ENCODE data around the gene DYRK2. TPM values are rescaled to one million over a fixed set of nuclear protein-coding genes. Genes with fewer than 3 reads are reported as not detected.

Gene DYRK2
- polyA plus RNA-seq, 3 donors from 2014 or later, result 30.4 to 82.4 (median 45.1) TPM

DNA sequence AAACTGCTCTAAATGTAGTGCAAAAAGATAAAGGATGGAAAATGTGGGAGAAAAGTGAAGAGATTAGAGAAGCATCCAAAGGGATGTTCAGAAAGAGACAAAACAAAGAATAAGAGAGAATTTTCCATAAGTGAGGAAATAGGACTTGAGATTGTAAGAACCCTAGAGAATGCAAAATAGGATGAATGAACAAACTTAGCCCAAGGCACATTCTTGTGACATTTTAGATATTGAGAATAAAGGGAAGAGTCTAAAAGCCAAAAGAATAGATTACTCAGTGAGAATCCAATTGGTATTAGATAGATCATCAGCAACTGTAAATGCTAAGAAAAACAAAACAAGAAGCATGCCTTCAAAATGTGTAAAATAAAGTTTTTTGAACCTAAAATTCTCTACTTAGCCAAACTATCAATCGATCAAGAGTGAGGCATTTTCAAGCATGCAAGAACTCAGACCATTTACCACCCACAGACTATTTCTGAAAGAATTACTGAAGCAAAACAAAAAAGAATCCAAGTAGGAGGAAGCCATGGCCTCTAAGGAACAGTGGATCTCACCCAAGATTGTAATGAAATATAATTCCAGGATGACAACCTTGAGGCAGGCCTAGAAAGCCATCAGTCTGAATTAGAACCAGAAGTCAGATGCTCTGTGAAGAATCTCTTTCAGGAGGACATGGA lies 33.5 kb downstream of the DYRK2 start:
- Mint-ChIP-seq H3K27ac (no peak overlapping the region), H3K9me3 (no peaks in the 10 kb centered on the region), H3K36me3 (peaks cover 24 to 29% (median 25%) of the 10 kb centered on the region in 3 donors), H3K27me3 (ENCODE audit: low read depth in 3 of 3) (no peaks in the 10 kb centered on the region), H3K4me1 (peaks cover 13 to 14% of the 10 kb centered on the region in 2 donors), H3K4me3 (no peak overlapping the region)
- no peak for DNase-seq

DNA sequence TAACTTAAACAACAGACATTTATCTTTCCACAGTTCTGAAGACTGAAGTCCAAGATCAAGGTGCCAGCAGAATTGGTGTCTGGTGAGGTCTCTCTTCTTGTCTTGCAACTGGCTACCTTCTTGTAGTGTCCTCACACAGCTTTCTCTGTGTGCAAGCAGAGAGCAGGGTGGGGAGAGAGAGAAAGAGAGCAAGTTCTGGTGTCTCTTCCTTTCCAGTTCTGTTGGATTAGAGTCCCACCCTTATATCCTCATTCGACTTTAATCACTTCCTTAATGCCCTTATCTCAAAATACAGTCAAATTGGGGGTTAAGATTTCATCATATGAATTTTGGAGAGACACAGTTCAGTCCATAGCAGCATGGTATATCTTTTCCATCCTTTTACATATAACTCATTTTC lies 40.8 kb downstream of the DYRK2 start:
- DNase-seq, result no peak
- Mint-ChIP-seq H3K4me1 (no peaks in the 10 kb centered on the region), H3K27me3 (ENCODE audit: low read depth in 3 of 3) (peaks cover 0 to 2% (median 0%) of the 10 kb centered on the region in 3 donors), H3K9me3 (no peaks in the 10 kb centered on the region), H3K36me3 (peaks cover 8 to 30% (median 13%) of the 10 kb centered on the region in 3 donors), H3K4me3 (no peak overlapping the region), H3K27ac (no peak overlapping the region)

DNA sequence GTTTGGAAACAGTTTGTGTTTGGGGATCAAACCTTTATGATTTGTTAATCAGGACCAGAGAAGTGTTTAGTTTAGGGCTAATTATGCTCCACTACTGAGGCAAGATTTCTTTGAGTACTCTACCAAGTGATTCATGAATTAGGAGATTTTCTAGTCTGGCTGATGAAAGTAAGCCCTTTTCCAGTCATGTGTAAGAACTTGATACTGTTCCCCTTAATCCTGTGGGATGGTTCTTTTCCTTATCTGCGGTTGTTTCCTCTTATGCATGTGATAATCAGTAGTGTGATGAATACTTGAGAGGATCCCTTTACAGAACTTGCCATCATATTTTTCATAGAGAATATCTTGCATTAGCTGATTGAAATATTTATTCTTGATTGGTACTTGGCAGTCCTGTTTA lies 42.1 kb downstream of the DYRK2 start:
- H3K27me3 Mint-ChIP-seq (ENCODE audit: low read depth in 3 of 3), result peaks cover 0 to 2% (median 1%) of the 10 kb centered on the region in 3 donors
- H3K9me3 Mint-ChIP-seq, result no peaks in the 10 kb centered on the region
- no peak for DNase-seq
- peaks cover 0 to 2% of the 10 kb centered on the region in 2 donors for H3K4me1 Mint-ChIP-seq
- H3K4me3 Mint-ChIP-seq, result no peak overlapping the region
- H3K27ac Mint-ChIP-seq, result no peak overlapping the region
- H3K36me3 Mint-ChIP-seq, result peaks cover 11 to 30% (median 13%) of the 10 kb centered on the region in 3 donors

DNA sequence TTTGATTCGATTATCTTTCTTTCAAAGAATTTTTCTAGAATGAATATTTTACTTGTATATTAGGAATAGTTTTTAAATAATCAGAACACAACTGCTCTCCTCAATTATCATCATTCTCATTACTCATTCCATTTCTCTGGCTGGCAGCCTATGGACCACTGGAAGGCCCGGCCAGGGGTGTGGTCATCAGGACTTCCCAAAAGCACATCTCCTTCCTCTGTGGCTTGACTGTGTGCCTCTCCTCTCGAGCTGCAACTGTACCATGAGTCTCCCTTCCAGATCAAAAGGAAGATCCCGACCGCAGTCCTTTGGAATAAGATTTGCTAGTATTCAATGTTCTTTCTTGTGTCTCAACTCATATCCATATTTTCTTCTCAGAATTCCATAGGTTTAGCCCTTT lies 42.7 kb downstream of the DYRK2 start:
- no peak overlapping the region for H3K4me3 Mint-ChIP-seq
- peaks cover 11 to 30% (median 13%) of the 10 kb centered on the region in 3 donors for H3K36me3 Mint-ChIP-seq
- peaks cover 0 to 2% of the 10 kb centered on the region in 2 donors for H3K4me1 Mint-ChIP-seq
- H3K27ac Mint-ChIP-seq, result no peak overlapping the region
- H3K27me3 Mint-ChIP-seq (ENCODE audit: low read depth in 3 of 3), result peaks cover 0 to 2% (median 1%) of the 10 kb centered on the region in 3 donors
- no peak for DNase-seq
- H3K9me3 Mint-ChIP-seq, result no peaks in the 10 kb centered on the region

DNA sequence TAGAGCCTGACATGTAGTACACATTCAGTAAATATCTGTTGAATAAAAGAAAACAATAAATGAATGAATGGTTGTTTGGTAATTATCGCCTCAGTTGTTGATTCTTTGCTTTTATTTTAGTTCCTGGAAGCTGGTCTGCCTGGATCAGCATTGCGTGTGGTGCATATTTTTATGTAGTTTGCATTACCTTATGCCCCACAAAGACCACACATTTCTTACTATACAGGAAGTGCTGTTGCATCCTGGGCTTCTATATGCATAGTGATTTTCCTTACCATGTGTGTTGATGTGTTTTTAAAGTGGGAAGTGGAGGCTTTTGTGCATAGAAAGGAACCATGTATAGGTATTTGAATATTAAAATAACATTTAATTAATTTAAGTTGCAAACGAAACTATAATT lies 43.6 kb downstream of the DYRK2 start:
- peaks cover 0 to 2% (median 1%) of the 10 kb centered on the region in 3 donors for H3K27me3 Mint-ChIP-seq (ENCODE audit: low read depth in 3 of 3)
- peaks cover 11 to 30% (median 13%) of the 10 kb centered on the region in 3 donors for H3K36me3 Mint-ChIP-seq
- no peak for DNase-seq
- no peaks in the 10 kb centered on the region for H3K9me3 Mint-ChIP-seq
- H3K4me3 Mint-ChIP-seq, result no peak overlapping the region
- no peak overlapping the region for H3K27ac Mint-ChIP-seq
- H3K4me1 Mint-ChIP-seq, result peaks cover 3 to 4% of the 10 kb centered on the region in 2 donors

DNA sequence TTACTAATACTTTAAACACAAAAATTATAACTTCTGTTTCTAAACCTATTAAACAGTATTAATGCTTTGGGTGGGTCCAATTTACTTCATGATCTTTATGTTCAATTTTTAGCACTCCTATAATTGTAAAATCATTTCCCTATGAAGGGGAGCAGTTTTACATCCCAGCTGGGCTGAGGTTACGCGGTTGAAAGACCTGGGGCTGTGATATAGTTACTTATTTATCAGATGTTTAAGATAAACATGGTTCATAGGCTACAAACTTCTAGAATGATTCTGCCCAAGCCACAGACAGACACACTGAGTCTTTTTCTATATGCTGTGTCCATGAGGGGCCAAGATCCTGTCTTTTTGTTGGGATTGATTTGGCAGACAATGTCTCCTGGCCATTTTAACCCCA lies 44.4 kb downstream of the DYRK2 start:
- Mint-ChIP-seq H3K4me1 (peaks cover 11 to 12% of the 10 kb centered on the region in 2 donors), H3K27me3 (ENCODE audit: low read depth in 3 of 3) (peaks cover 0 to 2% (median 1%) of the 10 kb centered on the region in 3 donors), H3K9me3 (no peaks in the 10 kb centered on the region), H3K36me3 (peaks cover 5 to 22% (median 8%) of the 10 kb centered on the region in 3 donors), H3K27ac (no peak overlapping the region), H3K4me3 (no peak overlapping the region)
- no peak for DNase-seq

DNA sequence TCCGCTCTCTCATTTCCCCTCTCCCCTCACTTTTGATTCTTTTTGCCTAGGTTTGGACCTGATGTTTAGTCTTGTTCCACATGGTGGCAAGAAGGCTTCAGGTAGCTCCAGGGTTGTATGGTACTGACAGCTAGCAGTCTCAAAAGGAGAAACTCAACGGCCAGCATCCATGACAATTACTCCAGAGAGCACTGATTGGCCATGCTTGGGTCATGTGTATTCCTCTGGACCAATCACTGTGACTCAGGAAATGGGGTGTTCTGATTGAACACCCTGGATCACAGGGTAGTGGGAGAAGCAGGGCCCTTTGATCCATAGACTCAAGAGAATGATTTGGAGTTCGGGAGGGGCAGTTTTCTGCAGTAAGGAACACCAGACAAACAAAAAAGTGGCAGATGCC lies 45.3 kb downstream of the DYRK2 start:
- H3K9me3 Mint-ChIP-seq, result no peaks in the 10 kb centered on the region
- no peak overlapping the region for H3K27ac Mint-ChIP-seq
- H3K4me3 Mint-ChIP-seq, result no peak overlapping the region
- no peak for DNase-seq
- peaks cover 19 to 21% of the 10 kb centered on the region in 2 donors for H3K4me1 Mint-ChIP-seq
- peaks cover 5 to 18% (median 8%) of the 10 kb centered on the region in 3 donors for H3K36me3 Mint-ChIP-seq
- H3K27me3 Mint-ChIP-seq (ENCODE audit: low read depth in 3 of 3), result peaks cover 0 to 2% (median 1%) of the 10 kb centered on the region in 3 donors

DNA sequence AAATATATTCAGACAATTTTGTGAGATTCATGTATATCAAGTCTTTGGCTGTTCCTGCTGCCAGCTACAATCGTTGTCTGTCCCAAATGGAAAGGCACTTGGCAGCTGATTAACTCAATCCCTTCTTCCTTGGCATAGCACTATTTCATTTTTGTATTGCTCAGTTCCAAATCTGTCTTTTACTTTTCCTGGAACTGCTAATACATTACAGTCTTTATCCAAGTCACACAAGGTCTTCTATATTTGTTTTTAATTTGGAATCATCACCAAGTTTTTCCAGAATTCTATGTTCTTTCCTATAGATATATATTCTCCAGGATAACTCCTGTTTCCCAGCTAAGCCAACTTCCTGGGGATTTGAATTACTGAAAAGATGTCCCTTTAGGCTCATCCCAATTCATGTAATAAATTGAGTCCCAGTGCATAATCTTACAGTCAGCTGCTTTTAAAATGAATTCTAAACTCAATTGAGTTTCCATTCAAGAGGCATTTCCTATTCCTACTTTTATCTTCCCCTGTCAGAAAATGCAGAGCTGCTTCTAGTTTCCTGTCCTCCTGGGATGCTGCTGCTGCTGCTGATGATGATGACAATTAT lies 45.9 kb downstream of the DYRK2 start:
- H3K27ac Mint-ChIP-seq, result no peak overlapping the region
- H3K9me3 Mint-ChIP-seq, result no peaks in the 10 kb centered on the region
- peaks cover 4 to 13% (median 5%) of the 10 kb centered on the region in 3 donors for H3K36me3 Mint-ChIP-seq
- H3K4me3 Mint-ChIP-seq, result no peak overlapping the region
- peaks cover 0 to 2% (median 1%) of the 10 kb centered on the region in 3 donors for H3K27me3 Mint-ChIP-seq (ENCODE audit: low read depth in 3 of 3)
- no peak for DNase-seq
- peaks cover 24 to 26% of the 10 kb centered on the region in 2 donors for H3K4me1 Mint-ChIP-seq

DNA sequence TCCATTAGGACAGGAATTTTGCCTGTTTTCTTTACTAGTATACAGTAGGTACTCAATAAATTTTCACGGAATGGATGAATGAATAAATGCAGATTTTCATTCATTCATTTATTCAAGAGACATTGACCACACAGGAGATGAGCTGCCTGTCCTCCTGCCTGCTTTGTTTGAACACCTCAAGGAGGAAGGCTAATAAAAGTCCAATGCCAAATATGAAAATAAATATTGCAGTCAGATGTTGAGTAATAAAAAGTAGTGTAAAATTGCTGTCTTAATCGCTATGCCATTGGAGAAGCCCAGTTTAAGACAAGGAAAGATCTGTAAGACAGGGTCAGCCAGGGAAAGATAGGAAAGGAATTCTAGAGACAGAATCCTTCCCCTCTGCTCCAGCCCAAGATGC lies 47.4 kb downstream of the DYRK2 start:
- H3K36me3 Mint-ChIP-seq, result peaks cover 4 to 10% (median 5%) of the 10 kb centered on the region in 3 donors
- no peaks in the 10 kb centered on the region for H3K9me3 Mint-ChIP-seq
- H3K4me3 Mint-ChIP-seq, result no peak overlapping the region
- no peak overlapping the region for H3K27ac Mint-ChIP-seq
- no peak for DNase-seq
- H3K27me3 Mint-ChIP-seq (ENCODE audit: low read depth in 3 of 3), result peaks cover 0 to 2% (median 1%) of the 10 kb centered on the region in 3 donors
- peaks cover 31 to 34% of the 10 kb centered on the region in 2 donors for H3K4me1 Mint-ChIP-seq

DNA sequence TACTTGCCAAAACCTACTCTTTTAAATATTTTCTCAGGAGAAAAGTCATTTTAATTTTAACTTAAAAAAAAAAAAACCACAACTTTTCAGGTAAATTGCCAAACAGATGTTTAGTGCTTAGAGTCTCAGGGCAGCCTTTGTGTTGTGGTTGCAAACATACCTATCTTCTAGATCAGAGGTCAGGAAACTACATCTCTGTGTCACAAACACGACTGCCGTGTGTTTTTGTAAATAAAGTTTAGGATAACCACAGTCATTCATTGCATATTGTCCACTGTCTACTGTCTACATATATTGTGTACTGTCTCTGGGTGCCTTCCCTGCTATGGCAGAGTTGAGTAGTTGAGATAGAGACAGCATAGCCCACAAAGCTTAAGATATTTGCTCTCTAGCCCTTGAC lies 48.9 kb downstream of the DYRK2 start:
- peaks cover 31 to 34% of the 10 kb centered on the region in 2 donors for H3K4me1 Mint-ChIP-seq
- H3K36me3 Mint-ChIP-seq, result peaks cover 3 to 9% (median 4%) of the 10 kb centered on the region in 3 donors
- DNase-seq, result peak in 1 of 3 donors; percentile 10
- H3K27me3 Mint-ChIP-seq (ENCODE audit: low read depth in 3 of 3), result peaks cover 0 to 2% (median 1%) of the 10 kb centered on the region in 3 donors
- no peaks in the 10 kb centered on the region for H3K9me3 Mint-ChIP-seq
- peak overlapping the region in 1 of 6 donors; percentile 77 for H3K27ac Mint-ChIP-seq
- peak overlapping the region in 1 of 5 donors; percentile 84 for H3K4me3 Mint-ChIP-seq

DNA sequence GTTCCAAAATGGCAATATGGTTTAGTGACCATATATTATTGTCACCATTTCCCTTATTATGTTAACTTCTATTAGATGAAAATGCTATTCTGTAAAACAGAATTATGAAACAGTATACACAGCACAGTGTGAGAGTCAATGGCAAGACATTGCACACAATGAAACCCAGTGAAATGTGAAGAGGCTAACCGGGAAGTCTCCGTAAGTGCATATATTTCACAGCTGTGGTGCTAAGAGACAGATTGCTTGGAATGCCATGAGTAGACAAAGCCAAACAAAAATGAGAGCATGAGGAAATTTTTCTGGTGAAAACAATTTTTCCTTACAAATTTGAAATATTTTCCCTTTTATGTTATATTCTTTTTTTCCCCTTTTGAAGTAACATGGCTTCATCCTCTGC lies 49.4 kb downstream of the DYRK2 start:
- Mint-ChIP-seq H3K27me3 (ENCODE audit: low read depth in 3 of 3) (peaks cover 0 to 2% (median 1%) of the 10 kb centered on the region in 3 donors), H3K9me3 (no peaks in the 10 kb centered on the region), H3K36me3 (peaks cover 2 to 9% (median 4%) of the 10 kb centered on the region in 3 donors), H3K4me1 (peaks cover 31 to 34% of the 10 kb centered on the region in 2 donors), H3K4me3 (peak overlapping the region; percentile 7 to 88 (median 84)), H3K27ac (peak overlapping the region in 5 of 6 donors; percentile 45 to 88 (median 82))
- DNase-seq, result no peak

DNA sequence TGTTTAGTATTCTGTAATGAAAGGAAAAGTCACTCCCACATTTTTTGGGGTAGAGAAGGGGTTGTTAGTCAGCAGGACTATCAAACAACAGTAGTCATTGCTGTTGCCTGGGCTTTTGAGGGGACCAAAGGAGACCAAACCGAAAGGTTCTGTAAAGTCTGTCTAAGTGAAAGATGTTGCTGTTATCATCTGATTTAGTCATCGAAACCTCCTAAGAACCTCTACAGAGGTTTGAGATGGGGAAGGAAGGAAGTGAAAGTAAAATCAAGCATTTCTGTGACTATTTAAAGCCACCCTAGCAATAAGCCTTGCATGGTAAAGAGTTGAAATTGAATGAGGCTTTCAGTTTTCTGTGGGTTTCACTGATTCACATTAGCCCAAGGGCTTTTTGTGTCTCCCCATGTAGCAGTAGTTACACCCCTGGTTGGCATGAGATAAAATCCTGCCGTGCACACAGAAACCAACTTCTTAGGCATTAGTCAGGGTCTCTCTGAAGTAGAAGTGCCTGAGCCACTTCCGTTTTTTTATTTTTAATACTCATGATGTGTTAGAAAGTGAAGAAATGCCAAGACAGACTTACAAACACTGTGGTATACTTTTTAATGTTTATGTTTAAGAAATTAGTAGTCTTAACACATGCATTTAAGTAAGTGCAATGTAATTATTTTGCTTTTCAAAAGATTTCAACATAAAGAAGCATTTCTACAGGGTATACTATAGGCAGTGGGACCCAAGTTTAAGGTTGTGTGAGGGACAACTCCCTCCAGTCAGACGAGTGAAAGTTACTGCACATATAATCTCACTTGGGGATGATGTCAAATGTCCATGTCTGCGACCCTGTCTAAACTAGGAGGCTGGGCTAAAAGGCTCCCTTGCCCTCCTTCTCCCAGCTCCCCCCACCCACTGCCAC lies 50.4 kb downstream of the DYRK2 start:
- Mint-ChIP-seq H3K4me3 (peak overlapping the region; percentile 81 to 88 (median 84)), H3K36me3 (peaks cover 0 to 9% (median 4%) of the 10 kb centered on the region in 3 donors), H3K27ac (peak overlapping the region; percentile 81 to 88 (median 84)), H3K27me3 (ENCODE audit: low read depth in 3 of 3) (peaks cover 0 to 2% (median 1%) of the 10 kb centered on the region in 3 donors), H3K9me3 (no peaks in the 10 kb centered on the region), H3K4me1 (peaks cover 31 to 34% of the 10 kb centered on the region in 2 donors)
- peak; percentile 44 to 56 (median 49) for DNase-seq

DNA sequence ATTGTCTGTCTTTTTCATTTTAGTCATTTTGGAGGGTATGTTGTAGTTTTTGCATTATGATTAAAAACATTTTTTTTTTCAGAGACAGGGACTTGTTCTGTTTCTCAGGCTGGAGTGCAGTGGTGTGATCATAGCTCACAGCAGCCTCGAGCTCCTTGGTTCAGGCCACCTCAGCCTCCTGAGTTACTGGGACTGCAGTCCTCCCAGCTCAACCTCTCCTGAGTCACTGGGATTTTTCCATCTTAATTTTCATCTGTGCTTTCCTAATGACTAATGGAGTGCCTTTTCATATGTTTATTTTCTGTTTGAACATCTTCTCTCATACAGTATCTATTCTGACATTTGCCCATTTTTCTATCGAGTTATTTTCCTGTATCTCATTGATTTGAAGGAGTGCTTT lies 52.6 kb downstream of the DYRK2 start:
- peaks cover 2 to 8% (median 4%) of the 10 kb centered on the region in 3 donors for H3K36me3 Mint-ChIP-seq

More for the DNA sequence above, 52.6 kb downstream of the DYRK2 start:
- no peaks in the 10 kb centered on the region for H3K9me3 Mint-ChIP-seq
- H3K4me1 Mint-ChIP-seq, result peaks cover 29 to 34% of the 10 kb centered on the region in 2 donors
- no peak overlapping the region for H3K4me3 Mint-ChIP-seq
- DNase-seq, result no peak
- no peak overlapping the region for H3K27ac Mint-ChIP-seq
- H3K27me3 Mint-ChIP-seq (ENCODE audit: low read depth in 3 of 3), result peaks cover 0 to 5% (median 2%) of the 10 kb centered on the region in 3 donors
